ENCODE results near the gene CCDC51. TPM values are rescaled to one million over a fixed set of nuclear protein-coding genes. Genes with fewer than 3 reads are reported as not detected.
A peak's percentile ranks its signal among the peaks of the same experiment; 100 is the strongest.

CCDC51 gene
- total and polyA plus RNA-seq, 2 of the 13 experiments (the other 11 are each of a cell fraction or from before 2014, with no cell fraction given) = 18.1 to 29.4 TPM

GRCh38 chr3:48428572-48429316 lies 11.2 kb downstream of the CCDC51 start (continued):
- TF ChIP-seq FOXO4 (CRISPR knock-in tag; conservative IDR thresholded peaks at IDR 0.05) (no peak), BCL6 (CRISPR knock-in tag; IDR thresholded peaks at IDR 0.05) (peak; percentile 67), HDAC2 (CRISPR knock-in tag; IDR thresholded peaks at IDR 0.05) (peak; percentile 36), TIGD3 (CRISPR knock-in tag; IDR thresholded peaks at IDR 0.05; ENCODE audit: borderline replicate concordance) (no peak), GPN1 (CRISPR knock-in tag; IDR thresholded peaks at IDR 0.05; ENCODE audit: borderline replicate concordance) (no peak), GLI4 (CRISPR knock-in tag; IDR thresholded peaks at IDR 0.05; ENCODE audit: borderline replicate concordance) (no peak), AKNA (CRISPR knock-in tag; IDR thresholded peaks at IDR 0.05; ENCODE audit: borderline replicate concordance) (no peak), ZNF326 (CRISPR knock-in tag; IDR thresholded peaks at IDR 0.05; ENCODE audit: borderline replicate concordance) (no peak), ZFP36L2 (CRISPR knock-in tag; IDR thresholded peaks at IDR 0.05) (no peak), ATF6 (CRISPR knock-in tag; conservative IDR thresholded peaks at IDR 0.05) (no peak), FOXA3 (CRISPR knock-in tag; IDR thresholded peaks at IDR 0.05) (peak; percentile 34), ZNF121 (CRISPR knock-in tag; IDR thresholded peaks at IDR 0.05) (no peak), ESRRA (CRISPR knock-in tag; IDR thresholded peaks at IDR 0.05; ENCODE audit: low read depth) (peak; percentile 54; the same call in 1 of the 2 replicates), ZFP37 (CRISPR knock-in tag; IDR thresholded peaks at IDR 0.05; ENCODE audit: borderline replicate concordance) (no peak), TRIM22 (IDR thresholded peaks at IDR 0.05) (no peak), NR1H2 (CRISPR knock-in tag; IDR thresholded peaks at IDR 0.05; ENCODE audit: borderline replicate concordance, low read depth) (no peak), PLRG1 (conservative IDR thresholded peaks at IDR 0.05) (no peak)

Measured in HepG2 (cell line).